RWPE1 (cell line): ENCODE results near the gene TRIM24.
"Not testable (repeated sequence)": the region's sequence is repeated elsewhere in the genome, so short reads cannot be mapped to it uniquely, and the experiment has no call there.

Experiments
- CTCF ChIA-PET: fragments of 350-600 bp; sonication (Branson Sonifier 250); formaldehyde crosslinking; extraction: SDS; loops from one replicate; lab custom pipeline; 2021; lab: Yijun Ruan, JAX
- POLR2A ChIA-PET: fragments of 400-600 bp; formaldehyde crosslinking; extraction: SDS; loops from one replicate; lab custom pipeline; 2020; ENCODE audit warnings: antibody characterized with exemption; ENCODE audit not compliant: low non-redundant PET; lab: Yijun Ruan, JAX
- DNase-seq: peaks from one replicate; pipeline ENCODE4 v3.0.0; 2012; ENCODE audit warnings: low spot score
- H3K27ac ChIP-seq: fragments of 450-650 bp; 2 replicates; pipeline ENCODE4 v1.5.1; 2017
- TF ChIP-seq, protein P1 (sequence below): fragments of 450-650 bp; conservative IDR thresholded peaks from 2 replicates; pipeline ENCODE4 v1.5.1; 2017; ENCODE audit warnings: low read depth, mild to moderate bottlenecking

The TRIM24 gene

DNA sequence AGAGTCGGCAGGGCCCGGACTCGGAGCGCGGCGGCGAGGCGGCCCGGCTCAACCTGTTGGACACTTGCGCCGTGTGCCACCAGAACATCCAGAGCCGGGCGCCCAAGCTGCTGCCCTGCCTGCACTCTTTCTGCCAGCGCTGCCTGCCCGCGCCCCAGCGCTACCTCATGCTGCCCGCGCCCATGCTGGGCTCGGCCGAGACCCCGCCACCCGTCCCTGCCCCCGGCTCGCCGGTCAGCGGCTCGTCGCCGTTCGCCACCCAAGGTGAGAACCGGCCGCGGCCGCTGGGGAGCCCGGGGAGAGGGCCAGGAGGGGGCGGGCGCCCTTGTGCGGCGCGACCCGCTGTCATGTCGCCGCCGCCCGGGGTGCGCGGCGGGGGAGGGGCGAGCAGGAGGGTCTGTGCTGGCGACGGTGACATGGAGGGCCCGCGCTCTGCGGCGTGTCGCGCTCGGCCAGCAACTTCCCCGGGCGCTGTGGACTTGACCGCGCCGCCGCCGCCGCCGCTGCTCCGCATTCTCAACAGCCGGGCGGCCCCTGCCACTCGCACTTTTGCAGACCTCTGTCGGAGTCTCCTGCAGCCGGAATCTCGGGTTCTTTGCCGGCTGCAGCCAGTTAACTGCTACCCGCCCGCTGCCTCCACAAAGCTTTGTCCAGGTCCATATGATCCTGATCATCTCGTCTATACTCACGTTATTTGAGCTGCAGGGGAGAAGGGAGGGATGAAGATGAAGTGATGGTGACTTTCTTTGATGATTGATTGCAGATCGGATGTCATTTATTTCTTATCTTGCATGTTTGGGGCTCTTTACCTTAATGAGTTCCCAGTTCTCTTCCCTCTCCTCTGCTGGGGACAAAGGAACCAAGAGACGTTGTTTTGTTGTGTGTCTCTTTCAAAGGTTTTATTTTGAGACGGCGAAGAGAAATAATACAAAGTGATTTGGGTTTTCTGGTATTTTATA, 869 bp downstream of the TRIM24 start:
- peak; percentile 34 for DNase-seq
- ChIA-PET POLR2A (no interaction called here), CTCF (no interaction called here)
- TF ChIP-seq, protein P1, sequence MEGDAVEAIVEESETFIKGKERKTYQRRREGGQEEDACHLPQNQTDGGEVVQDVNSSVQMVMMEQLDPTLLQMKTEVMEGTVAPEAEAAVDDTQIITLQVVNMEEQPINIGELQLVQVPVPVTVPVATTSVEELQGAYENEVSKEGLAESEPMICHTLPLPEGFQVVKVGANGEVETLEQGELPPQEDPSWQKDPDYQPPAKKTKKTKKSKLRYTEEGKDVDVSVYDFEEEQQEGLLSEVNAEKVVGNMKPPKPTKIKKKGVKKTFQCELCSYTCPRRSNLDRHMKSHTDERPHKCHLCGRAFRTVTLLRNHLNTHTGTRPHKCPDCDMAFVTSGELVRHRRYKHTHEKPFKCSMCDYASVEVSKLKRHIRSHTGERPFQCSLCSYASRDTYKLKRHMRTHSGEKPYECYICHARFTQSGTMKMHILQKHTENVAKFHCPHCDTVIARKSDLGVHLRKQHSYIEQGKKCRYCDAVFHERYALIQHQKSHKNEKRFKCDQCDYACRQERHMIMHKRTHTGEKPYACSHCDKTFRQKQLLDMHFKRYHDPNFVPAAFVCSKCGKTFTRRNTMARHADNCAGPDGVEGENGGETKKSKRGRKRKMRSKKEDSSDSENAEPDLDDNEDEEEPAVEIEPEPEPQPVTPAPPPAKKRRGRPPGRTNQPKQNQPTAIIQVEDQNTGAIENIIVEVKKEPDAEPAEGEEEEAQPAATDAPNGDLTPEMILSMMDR = 0 out of 2 replicates have a peak, but pooled peaks have one; percentile 9
- peak overlapping the region; percentile 97 for H3K27ac ChIP-seq

DNA sequence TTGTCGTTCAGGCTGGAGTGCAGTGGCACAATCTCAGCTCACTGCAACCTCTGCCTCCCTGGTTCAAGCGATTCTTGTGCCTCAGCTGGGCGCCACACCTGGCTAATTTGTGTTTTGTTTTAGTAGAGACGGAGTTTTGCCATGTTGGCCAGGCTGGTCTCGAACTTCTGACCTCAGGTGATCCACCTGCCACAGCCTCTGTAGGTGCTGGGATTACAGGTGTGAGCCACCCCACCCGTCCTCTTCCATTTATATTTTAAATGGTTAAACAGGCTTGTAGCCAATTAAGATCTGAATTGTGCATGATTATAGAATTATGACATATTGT, 3.2 kb downstream of the TRIM24 start:
- CTCF ChIA-PET, DNase-seq, POLR2A ChIA-PET: not testable (repeated sequence)

DNA sequence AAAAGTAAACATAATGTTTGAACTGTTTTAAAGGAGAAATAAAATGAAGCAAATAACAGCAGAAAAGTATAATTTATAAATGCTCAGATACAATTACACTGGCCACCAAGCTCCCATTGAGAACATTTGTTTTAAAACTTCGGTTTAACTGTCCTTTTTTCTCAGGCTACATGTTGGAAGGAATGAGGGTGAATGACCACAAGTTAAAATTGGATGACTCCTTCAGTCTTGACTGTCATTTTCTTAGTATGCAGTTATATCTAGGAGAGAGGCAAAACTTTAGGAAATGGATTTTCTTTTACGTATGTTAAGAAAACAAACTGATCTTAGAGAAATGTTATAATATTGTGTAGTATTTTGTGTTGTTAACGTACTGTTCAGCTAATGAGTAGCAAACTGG, 5.0 kb downstream of the TRIM24 start:
- no peak overlapping the region for H3K27ac ChIP-seq
- ChIA-PET POLR2A (no interaction called here), CTCF (no interaction called here)
- DNase-seq = no peak
- TF ChIP-seq, protein P1 = no peak

More for the DNA sequence above, 3.2 kb downstream of the TRIM24 start:
- H3K27ac ChIP-seq = not testable (repeated sequence)

DNA sequence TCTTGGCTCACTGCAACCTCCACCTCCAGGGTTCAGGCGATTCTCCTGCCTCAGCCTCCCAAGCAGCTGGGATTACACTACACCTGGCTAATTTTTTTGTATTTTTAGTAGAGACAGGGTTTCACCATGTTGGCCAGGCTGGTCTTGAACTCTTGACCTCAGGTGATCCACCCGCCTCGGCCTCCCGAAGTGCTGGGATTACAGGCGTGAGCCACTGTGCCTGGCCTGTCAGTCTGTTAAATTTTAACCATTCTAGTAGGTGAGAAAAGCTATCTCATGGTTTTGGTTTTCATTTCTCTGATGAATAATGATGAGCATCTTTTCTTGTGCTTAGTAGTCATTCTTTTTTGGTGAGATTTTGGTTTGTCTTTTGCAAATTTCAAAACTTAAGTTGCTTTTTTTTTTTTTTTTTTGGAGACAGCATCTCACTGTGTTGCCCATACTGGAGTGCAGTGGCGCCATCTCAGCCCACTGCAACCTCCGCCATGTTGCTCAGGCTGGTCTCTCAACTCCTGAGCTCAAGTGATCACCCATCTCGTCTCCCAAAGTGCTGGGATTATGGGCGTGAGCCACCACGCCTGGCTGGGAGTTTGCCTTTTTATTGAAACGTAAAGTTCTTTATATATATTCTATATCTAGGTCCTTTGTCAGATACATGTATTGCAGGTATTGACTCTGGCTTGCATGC, 6.2 kb downstream of the TRIM24 start:
- POLR2A ChIA-PET, DNase-seq, CTCF ChIA-PET, H3K27ac ChIP-seq: not testable (repeated sequence)

DNA sequence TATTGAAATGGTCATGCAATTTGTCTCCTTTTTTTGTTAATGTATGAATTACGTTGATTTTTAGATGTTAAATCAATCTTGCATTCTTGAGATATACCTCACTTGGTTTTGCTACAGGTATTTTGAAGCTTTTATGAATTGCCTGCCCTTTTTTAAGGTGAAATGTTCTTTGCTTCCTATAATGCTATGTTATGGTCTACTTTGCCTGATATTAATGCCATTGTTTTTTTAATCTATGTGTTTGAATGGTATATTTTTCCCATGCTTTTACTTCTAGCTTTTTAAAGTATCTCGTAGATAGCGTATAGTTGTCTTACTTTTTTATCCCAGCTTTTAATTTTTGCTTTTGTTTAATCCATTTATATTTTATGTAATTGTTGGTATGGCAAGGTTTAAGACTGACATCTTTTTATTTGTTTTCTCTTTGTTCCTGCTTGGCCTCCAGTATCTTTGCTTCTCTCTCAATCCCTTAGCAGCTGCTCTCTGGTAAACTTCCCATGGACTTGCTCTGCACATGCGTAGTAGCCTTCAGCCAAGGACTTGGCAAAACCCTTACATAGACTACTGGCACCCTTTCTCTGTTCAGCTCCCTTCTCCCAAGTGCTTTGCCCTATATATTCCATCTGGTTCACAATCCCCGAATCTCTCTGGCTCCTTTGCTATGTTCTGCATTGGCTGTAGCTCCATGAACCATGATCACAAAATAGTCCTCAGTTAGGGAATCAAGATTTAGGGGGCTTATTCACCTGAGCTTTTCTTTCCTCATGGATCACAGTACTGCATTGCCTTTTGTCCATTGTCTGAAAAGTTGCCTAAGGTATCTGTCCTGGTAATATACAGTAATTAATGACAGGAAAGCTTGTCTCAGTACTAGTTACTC, 8.4 kb downstream of the TRIM24 start:
- ChIA-PET POLR2A (no interaction called here), CTCF (no interaction called here)

DNA sequence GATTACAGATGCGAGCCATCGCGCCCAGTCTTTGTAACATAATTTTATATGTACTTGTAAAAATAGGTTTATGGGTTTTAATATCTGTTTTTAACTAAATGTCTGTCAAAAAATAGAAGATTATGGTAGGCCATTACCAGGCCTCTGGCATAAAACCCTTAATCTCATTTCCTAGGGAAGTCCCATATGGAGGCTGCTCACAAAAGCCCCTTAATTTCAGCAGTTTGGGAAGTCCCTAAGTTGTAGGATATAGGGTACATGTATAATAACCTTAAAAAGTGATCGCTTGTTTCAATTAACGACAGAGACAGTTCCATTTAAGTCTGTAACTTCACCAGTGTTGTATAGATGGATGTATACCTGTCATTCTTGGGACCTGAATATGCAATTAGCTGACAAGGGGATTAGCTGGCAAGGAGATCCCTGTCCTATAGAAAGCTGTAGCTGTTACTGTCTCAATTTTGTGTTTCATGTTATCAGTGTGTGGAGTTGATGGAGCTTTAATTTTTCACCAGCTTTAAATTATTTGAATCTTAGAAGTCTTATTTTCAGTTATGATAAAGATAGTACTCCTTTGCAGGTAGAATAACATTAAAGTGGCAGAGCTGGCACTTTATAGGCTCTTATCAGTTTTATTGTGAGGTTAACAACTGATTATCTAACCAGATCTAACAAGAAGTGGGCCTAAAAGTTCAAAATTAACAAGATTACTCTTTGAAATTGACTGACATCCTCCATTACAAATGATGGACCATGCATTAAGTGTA, 10.5 kb downstream of the TRIM24 start:
- TF ChIP-seq, protein P1 = no peak
- H3K27ac ChIP-seq = no peak overlapping the region
- ChIA-PET POLR2A (no interaction called here), CTCF (no interaction called here)
- DNase-seq = no peak

More for the DNA sequence above, 8.4 kb downstream of the TRIM24 start:
- TF ChIP-seq, protein P1 = no peak
- DNase-seq = no peak
- H3K27ac ChIP-seq = no peak overlapping the region
